GM23248 (cell line): ENCODE measurements around the gene CDCA7L. TPM values are rescaled to one million over a fixed set of nuclear protein-coding genes. Genes with fewer than 3 reads are reported as not detected.
"Not testable (repeated sequence)": the region's sequence is repeated elsewhere in the genome, so short reads cannot be mapped to it uniquely, and the experiment has no call there.

Source experiments
- DNase-seq: peaks from one replicate; pipeline ENCODE4 v3.0.0-alpha.2; 2015
- H2AFZ ChIP-seq: fragments of 200-600 bp; sonication (generic); 2 replicates; pipeline ENCODE4 v1.6.1; 2016; ENCODE audit warnings: antibody characterized with exemption
- H3F3A ChIP-seq: fragments of 200-600 bp; sonication (generic); 2 replicates; pipeline ENCODE4 v1.6.1; 2016; ENCODE audit warnings: mild to moderate bottlenecking, antibody characterized with exemption, mixed run types; ENCODE audit not compliant: insufficient read depth
- H3K27ac ChIP-seq: fragments of 200-600 bp; sonication (generic); 2 replicates; pipeline ENCODE4 v1.5.1; 2016; ENCODE audit warnings: mild to moderate bottlenecking
- H3K27me3 ChIP-seq: fragments of 200-600 bp; sonication (generic); replicated peaks from 2 replicates; pipeline ENCODE4 v1.6.1; 2016; ENCODE audit warnings: mild to moderate bottlenecking; ENCODE audit not compliant: insufficient read depth
- H3K36me3 ChIP-seq: fragments of 200-600 bp; sonication (generic); 2 replicates; pipeline ENCODE4 v1.6.1; 2016; ENCODE audit warnings: low read depth, mild to moderate bottlenecking
- H3K4me1 ChIP-seq: fragments of 200-600 bp; sonication (generic); 2 replicates; pipeline ENCODE4 v1.6.1; 2016; ENCODE audit warnings: mild to moderate bottlenecking; ENCODE audit not compliant: insufficient read depth
- H3K4me2 ChIP-seq: fragments of 200-600 bp; sonication (generic); one replicate; pipeline ENCODE4 v1.6.1; 2016; ENCODE audit warnings: mild to moderate bottlenecking; ENCODE audit not compliant: unreplicated experiment
- H3K4me3 ChIP-seq: fragments of 200-600 bp; sonication (generic); 2 replicates; pipeline ENCODE4 v1.5.1; 2016; ENCODE audit warnings: mild to moderate bottlenecking
- H3K79me2 ChIP-seq: fragments of 200-600 bp; sonication (generic); 2 replicates; pipeline ENCODE4 v1.6.1; 2016; ENCODE audit warnings: mild to moderate bottlenecking; ENCODE audit not compliant: insufficient read depth
- H3K9ac ChIP-seq: fragments of 200-600 bp; sonication (generic); 2 replicates; pipeline ENCODE4 v1.6.1; 2016; ENCODE audit warnings: mild to moderate bottlenecking
- H3K9me2 ChIP-seq: fragments of 200-600 bp; sonication (generic); 2 replicates; pipeline ENCODE4 v1.6.1; 2016; ENCODE audit warnings: mixed run types, mild to moderate bottlenecking, moderate library complexity; ENCODE audit not compliant: insufficient read depth
- H3K9me3 ChIP-seq: fragments of 200-600 bp; sonication (generic); one replicate; pipeline ENCODE4 v1.6.1; 2017; ENCODE audit warnings: low read depth
- H4K20me1 ChIP-seq: fragments of 200-600 bp; sonication (generic); 2 replicates; pipeline ENCODE4 v1.6.0; 2016; ENCODE audit not compliant: insufficient read depth
- EZH2 ChIP-seq: fragments of 200-600 bp; sonication (generic); IDR thresholded peaks from 2 replicates; pipeline ENCODE4 v1.6.1; 2018; ENCODE audit warnings: antibody characterized with exemption, mild to moderate bottlenecking; ENCODE audit not compliant: insufficient read depth, poor library complexity, severe bottlenecking
- EZH2phosphoT487 ChIP-seq: fragments of 200-600 bp; sonication (generic); IDR thresholded peaks from 2 replicates; pipeline ENCODE4 v1.6.1; 2018; ENCODE audit warnings: antibody characterized with exemption, moderate library complexity, mild to moderate bottlenecking, low read depth; ENCODE audit not compliant: insufficient read depth
- WGBS, 2 experiments: methylation state at CpG; one replicate each; pipeline ENCODE4 v1.1.6; 2015 to 2017; ENCODE audit warnings: low lambda C conversion rate in 2 of 2, low coverage in 1 of 2; ENCODE audit errors: missing lambda C conversion rate in 2 of 2; 5-methylcytosine and 5-hydroxymethylcytosine counted together
- in situ Hi-C: fragments of 300-500 bp; cut with MboI; formaldehyde crosslinking; loops from 2 replicates; pipeline ENCODE4 v1.15.0; 2020
- polyA plus RNA-seq: library from polyadenylated mRNA; unstranded; fragments of >200 nt; fragmentation: Nextera tagmentation; extraction: Ambion mirVana; gene quantifications from 2 replicates; pipeline ENCODE4 v1.2.1, GENCODE V29; 2016
- total RNA-seq: library from RNA; depleted of rRNA; stranded (reverse); fragments of >200 nt; shearing (Covaris generic); gene quantifications from 2 replicates; pipeline ENCODE4 v1.2.3, GENCODE V29; 2014

The CDCA7L gene
- total and polyA plus RNA-seq, 2 experiments from 2014 or later: 44.1 to 45.9 TPM

- TF ChIP-seq EZH2 (no peak), EZH2phosphoT487 (no peak)
- H2AFZ ChIP-seq: no peak overlapping the region
- H3K4me2 ChIP-seq: no peak overlapping the region
- no peak overlapping the region for H3K9ac ChIP-seq
- H3K79me2 ChIP-seq: no peaks in the 10 kb centered on the region
- no peaks in the 10 kb centered on the region for H3K36me3 ChIP-seq
- WGBS, 2 experiments: 57 to 64% methylated on average over 5 to 8 of the region's 8 CpGs
- H4K20me1 ChIP-seq: no peaks in the 10 kb centered on the region
- H3K9me2 ChIP-seq: no peaks in the 10 kb centered on the region
- H3K27me3 ChIP-seq: no peaks in the 10 kb centered on the region
- no peak overlapping the region for H3K4me3 ChIP-seq
- H3F3A ChIP-seq: no peaks in the 10 kb centered on the region
- H3K27ac ChIP-seq: no peak overlapping the region
- in situ Hi-C loops: no loop called here
- no peaks in the 10 kb centered on the region for H3K9me3 ChIP-seq
- H3K4me1 ChIP-seq: peaks cover 5% of the 10 kb centered on the region; the same call in 1 of the 2 replicates
- DNase-seq: no peak
Measured at GRCh38 chr7:21867816-21868575, 77.7 kb downstream of the CDCA7L start.

GRCh38 chr7:21867226-21867625 lies 78.5 kb downstream of the CDCA7L start:
- H3K27ac ChIP-seq: no peak overlapping the region
- H3F3A ChIP-seq: no peaks in the 10 kb centered on the region
- H3K4me1 ChIP-seq: peaks cover 5% of the 10 kb centered on the region; the same call in 1 of the 2 replicates
- no peak overlapping the region for H3K4me3 ChIP-seq
- no peaks in the 10 kb centered on the region for H3K79me2 ChIP-seq
- H3K9me3 ChIP-seq: no peaks in the 10 kb centered on the region
- DNase-seq: no peak
- no peak overlapping the region for H3K4me2 ChIP-seq
- no peaks in the 10 kb centered on the region for H3K9me2 ChIP-seq
- no peak overlapping the region for H3K9ac ChIP-seq
- in situ Hi-C loops: no loop called here
- TF ChIP-seq EZH2phosphoT487: no peak
- no peak for TF ChIP-seq EZH2
- H2AFZ ChIP-seq: no peak overlapping the region
- no peaks in the 10 kb centered on the region for H4K20me1 ChIP-seq
- H3K36me3 ChIP-seq: no peaks in the 10 kb centered on the region
- no peaks in the 10 kb centered on the region for H3K27me3 ChIP-seq

- H3K27me3 ChIP-seq: no peaks in the 10 kb centered on the region
- TF ChIP-seq EZH2phosphoT487 (no peak), EZH2 (no peak)
- no peak overlapping the region for H3K27ac ChIP-seq
- no peak overlapping the region for H3K4me2 ChIP-seq
- no peak overlapping the region for H3K9ac ChIP-seq
- no peak for DNase-seq
- H4K20me1 ChIP-seq: no peaks in the 10 kb centered on the region
- H2AFZ ChIP-seq: no peak overlapping the region
- 0% methylated on average over 1 of the region's 1 CpG for WGBS, 2 experiments
- H3K4me3 ChIP-seq: no peak overlapping the region
- no peaks in the 10 kb centered on the region for H3K9me2 ChIP-seq
- no peaks in the 10 kb centered on the region for H3K9me3 ChIP-seq
- H3K36me3 ChIP-seq: no peaks in the 10 kb centered on the region
- no peaks in the 10 kb centered on the region for H3K79me2 ChIP-seq
- in situ Hi-C loops: no loop called here
- peaks cover 5% of the 10 kb centered on the region; the same call in 1 of the 2 replicates for H3K4me1 ChIP-seq
- H3F3A ChIP-seq: no peaks in the 10 kb centered on the region
Measured at GRCh38 chr7:21866731-21867130, 79.0 kb downstream of the CDCA7L start.

GRCh38 chr7:21865631-21866204 lies 80.0 kb downstream of the CDCA7L start:
- H3K4me1 ChIP-seq, H3K79me2 ChIP-seq, H3K4me2 ChIP-seq, in situ Hi-C loops, H3K36me3 ChIP-seq, DNase-seq, H3K27me3 ChIP-seq, H2AFZ ChIP-seq, H3K9me2 ChIP-seq, H3F3A ChIP-seq, H3K9me3 ChIP-seq, H3K27ac ChIP-seq, H3K9ac ChIP-seq, H3K4me3 ChIP-seq, H4K20me1 ChIP-seq: not testable (repeated sequence)
- WGBS, 2 experiments: 65 to 69% methylated on average over 7 of the region's 7 CpGs

- Histone ChIP-seq H3K9me2 (no peaks in the 10 kb centered on the region), H2AFZ (peak overlapping the region; percentile 64), H3K36me3 (no peaks in the 10 kb centered on the region), H3K4me3 (no peak overlapping the region), H3K9me3 (no peaks in the 10 kb centered on the region), H3K4me1 (no peaks in the 10 kb centered on the region), H3F3A (no peaks in the 10 kb centered on the region), H3K4me2 (no peak overlapping the region), H4K20me1 (no peaks in the 10 kb centered on the region), H3K27ac (no peak overlapping the region), H3K9ac (no peak overlapping the region), H3K27me3 (no peaks in the 10 kb centered on the region), H3K79me2 (no peaks in the 10 kb centered on the region)
- no peak for TF ChIP-seq EZH2phosphoT487
- no peak for TF ChIP-seq EZH2
- 49 to 56% methylated on average over 6 of the region's 6 CpGs for WGBS, 2 experiments
- peak; percentile 4 for DNase-seq
- in situ Hi-C loops: no loop called here
Measured at GRCh38 chr7:21851559-21851967, 94.1 kb downstream of the CDCA7L start.
